Endothelial cell of umbilical vein (primary cell): ENCODE results near the gene MCM9. TPM values are rescaled to one million over a fixed set of nuclear protein-coding genes. Genes with fewer than 3 reads are reported as not detected.

Experiments used
- BruUV-seq: library from RNA; stranded (reverse); fragments of 400-500 nt; replicated peaks from 2 replicates; lab custom pipeline; 2021; lab: Mats Ljungman, UMichigan
- CTCF ChIA-PET: fragments of 300-600, 350-600 bp; sonication (Branson Sonifier 250); formaldehyde crosslinking; loops from one replicate; lab custom pipeline; 2021; ENCODE audit warnings: antibody characterized with exemption, inconsistent platforms; lab: Charles Lee
- POLR2A ChIA-PET: fragments of 300-600, 350-600 bp; sonication (Branson Sonifier 250); formaldehyde crosslinking; loops from one replicate; lab custom pipeline; 2021; ENCODE audit warnings: antibody characterized with exemption, inconsistent platforms; lab: Charles Lee
- DNase-seq: peaks from one replicate; pipeline ENCODE4 v3.0.0-alpha.2; 2011; ENCODE audit warnings: low read depth, low spot score
- FAIRE-seq: peaks from 2 replicates; lab custom pipeline; 2011; peaks lifted over from hg19 to GRCh38; lab: Jason Lieb, UNC
- H2AFZ ChIP-seq: 2 replicates; pipeline ENCODE4 v1.6.0; 2012; ENCODE audit warnings: low read depth, low read length, control low read depth, inconsistent platforms
- H3K27ac ChIP-seq: 2 replicates; pipeline ENCODE4 v1.5.1; 2011; ENCODE audit warnings: low read depth, mild to moderate bottlenecking, control low read depth, low read length, moderate library complexity; ENCODE audit not compliant: insufficient read depth
- H3K27me3 ChIP-seq, 2 experiments: 2 replicates each; pipeline versions ENCODE4 v1.6.0 to v1.6.1; 2011; ENCODE audit warnings: low read length in 2 of 2, mixed read lengths in 1 of 2; ENCODE audit not compliant: control insufficient read depth in 2 of 2, insufficient read depth in 2 of 2
- H3K36me3 ChIP-seq, 2 experiments: 2 replicates in 1 of 2; 3 replicates in 1 of 2; pipeline ENCODE4 v1.5.1; 2011; ENCODE audit warnings: low read length in 2 of 2, mild to moderate bottlenecking in 1 of 2, moderate library complexity in 1 of 2; ENCODE audit not compliant: control insufficient read depth in 2 of 2, insufficient read depth in 2 of 2; ENCODE audit errors: extremely low read depth in 1 of 2
- H3K4me1 ChIP-seq: 3 replicates; pipeline ENCODE4 v1.5.1; 2011; ENCODE audit warnings: mild to moderate bottlenecking, low read length; ENCODE audit not compliant: control insufficient read depth, insufficient read depth; ENCODE audit errors: extremely low read depth
- H3K4me2 ChIP-seq: 2 replicates; pipeline ENCODE4 v1.6.1; 2011; ENCODE audit warnings: low read length, control low read depth, mixed read lengths; ENCODE audit not compliant: insufficient read depth
- H3K4me3 ChIP-seq, 3 experiments: fragments of 200-600 bp in 1 of 3; sonication (generic), shearing (Covaris generic) in 1 of 3; replicated peaks in 1 of 3; 2 replicates each; pipeline ENCODE4 v1.5.1; 2011 to 2016; ENCODE audit warnings: control low read depth in 3 of 3, low read length in 3 of 3, mild to moderate bottlenecking in 2 of 3, inconsistent platforms in 1 of 3, low read depth in 1 of 3, moderate library complexity in 1 of 3; ENCODE audit not compliant: insufficient read depth in 1 of 3
- H3K79me2 ChIP-seq: 2 replicates; pipeline ENCODE4 v1.6.0; 2012; ENCODE audit warnings: low read length, inconsistent platforms; ENCODE audit not compliant: control insufficient read depth, insufficient read depth
- H3K9ac ChIP-seq: replicated peaks from 2 replicates; pipeline ENCODE3; 2011; ENCODE audit warnings: low read length, control low read depth; ENCODE audit not compliant: insufficient read depth; ENCODE audit errors: extremely low read depth
- H3K9me1 ChIP-seq: replicated peaks from 3 replicates; pipeline ENCODE4 v1.6.0; 2011; ENCODE audit warnings: mild to moderate bottlenecking, low read length; ENCODE audit not compliant: control insufficient read depth, insufficient read depth; ENCODE audit errors: extremely low read depth
- H3K9me3 ChIP-seq: replicated peaks from 2 replicates; pipeline ENCODE4 v1.5.1; 2012; ENCODE audit warnings: low read length, inconsistent platforms; ENCODE audit not compliant: control insufficient read depth, insufficient read depth
- H4K20me1 ChIP-seq: replicated peaks from 2 replicates; pipeline ENCODE3; 2011; ENCODE audit warnings: mild to moderate bottlenecking, low read length; ENCODE audit not compliant: control insufficient read depth, insufficient read depth; ENCODE audit errors: extremely low read depth
- CTCF ChIP-seq, 2 donors: IDR thresholded peaks; 1 replicate in 1 of 2; 2 replicates in 1 of 2; pipeline ENCODE4 v1.5.1; 2011; ENCODE audit warnings: low read length in 2 of 2, mild to moderate bottlenecking in 2 of 2, moderate library complexity in 2 of 2, control low read depth in 1 of 2, inconsistent platforms in 1 of 2, low read depth in 1 of 2; ENCODE audit not compliant: insufficient read depth in 1 of 2; ENCODE audit errors: extremely low read depth in 1 of 2
- EZH2 ChIP-seq: IDR thresholded peaks from 2 replicates; pipeline ENCODE4 v1.6.1; 2012; ENCODE audit warnings: borderline replicate concordance, low read depth, mild to moderate bottlenecking, moderate library complexity, low read length, inconsistent platforms; ENCODE audit not compliant: severe bottlenecking
- FOS ChIP-seq: IDR thresholded peaks from 2 replicates; pipeline ENCODE4 v1.6.1; 2011; ENCODE audit warnings: mild to moderate bottlenecking, low read length, moderate library complexity, borderline replicate concordance; ENCODE audit not compliant: insufficient read depth
- GATA2 ChIP-seq: IDR thresholded peaks from 2 replicates; pipeline ENCODE4 v1.7.0; 2011; ENCODE audit warnings: low read depth, mild to moderate bottlenecking, moderate library complexity, mixed read lengths, low read length; ENCODE audit not compliant: insufficient read length, insufficient read depth
- JUN ChIP-seq: IDR thresholded peaks from 2 replicates; pipeline ENCODE4 v1.6.1; 2011; ENCODE audit warnings: borderline replicate concordance, low read depth; ENCODE audit not compliant: insufficient read length, insufficient read depth
- MAX ChIP-seq: IDR thresholded peaks from 2 replicates; pipeline ENCODE4 v1.6.1; 2011; ENCODE audit not compliant: insufficient read depth, insufficient read length
- MYC ChIP-seq: IDR thresholded peaks from one replicate; pipeline ENCODE4 v1.6.1; 2011; ENCODE audit warnings: mild to moderate bottlenecking, low read depth, low read length
- POLR2A ChIP-seq: IDR thresholded peaks from 2 replicates; pipeline ENCODE4 v1.6.1; 2012; ENCODE audit warnings: low read depth, mild to moderate bottlenecking, control low read depth, low read length
- POLR2AphosphoS5 ChIP-seq: IDR thresholded peaks from 2 replicates; pipeline ENCODE4 v1.6.1; 2012; ENCODE audit warnings: low read depth, mild to moderate bottlenecking, control low read depth, low read length, moderate library complexity; ENCODE audit not compliant: insufficient read depth
- dilution Hi-C: fragments of 300-500 bp; cut with MboI; formaldehyde crosslinking; loops from one replicate; pipeline ENCODE4 v1.15.0; 2019; ENCODE audit warnings: low sequenced_read_pairs; ENCODE audit not compliant: extremely low pct_ligation_motif_present
- intact Hi-C: fragments of 100-400 bp; cut with micrococcal nuclease; formaldehyde crosslinking; loops from one replicate; pipeline ENCODE4 v1.10.0; 2022
- polyA plus RNA-seq, 4 experiments: library from polyadenylated mRNA; depleted of rRNA in 3 of 4; stranded (reverse) in 3 of 4; unstranded in 1 of 4; fragments of >200 nt; gene quantifications; 2 replicates each; pipeline versions ENCODE4 v1.2.1 to v1.2.3, GENCODE V29; 2011 to 2012; ENCODE audit warnings: missing spikeins in 1 of 4
- total RNA-seq: library from RNA; stranded (reverse); gene quantifications from 2 replicates; pipeline ENCODE4 v1.2.3, GENCODE V29; 2021

MCM9 gene
- total and polyA plus RNA-seq, 2 donors (not counting 3 experiments of a cell fraction or from before 2014, with no cell fraction given): 2.0 to 14.1 TPM

- TF ChIP-seq EZH2 (no peak), POLR2AphosphoS5 (no peak), CTCF (IDR thresholded peaks at IDR 0.05; ENCODE audit: extremely low read depth in 1 of 2, insufficient read depth in 1 of 2, low read depth in 1 of 2, low read length in 2 of 2) (no peak), FOS (no peak), MAX (no peak), POLR2A (no peak), MYC (no peak), JUN (no peak), GATA2 (no peak)
- intact Hi-C loops (no loop called here), dilution Hi-C loops (no loop called here)
- no peaks in the 10 kb centered on the region for H3K4me1 ChIP-seq
- H3K79me2 ChIP-seq: peaks cover 2% of the 10 kb centered on the region
- FAIRE-seq (no peak), DNase-seq (no peak)
- CTCF ChIA-PET: no interaction called here
- no peaks in the 10 kb centered on the region for H3K9me3 ChIP-seq
- H3K27me3 ChIP-seq: no peaks in the 10 kb centered on the region
- no peaks in the 10 kb centered on the region for H3K9me1 ChIP-seq
- no peak overlapping the region for H3K4me3 ChIP-seq
- H3K9ac ChIP-seq: no peak overlapping the region
- H3K4me2 ChIP-seq: no peak overlapping the region
- peaks cover 2% of the 10 kb centered on the region for H4K20me1 ChIP-seq
- no peaks in the 10 kb centered on the region for H3K36me3 ChIP-seq
- POLR2A ChIA-PET: no interaction called here
- no peak overlapping the region for H2AFZ ChIP-seq
- H3K27ac ChIP-seq: no peak overlapping the region
- no TSS peak for BruUV-seq
Observed at GRCh38 chr6:118859517-118860064, 75.4 kb downstream of the MCM9 start.
